DND-41 (cell line): Measurements from ENCODE around the gene SEM1.
A peak's percentile ranks its signal among the peaks of the same experiment; 100 is the strongest.

Source experiments
- ATAC-seq: fragments of 200-7000 bp; cut with Tn5 transposase; 3 replicates; pipeline ENCODE4 v1.9.1; 2021; ENCODE audit warnings: low read depth; ENCODE audit not compliant: insufficient read depth
- DNase-seq: peaks from one replicate; pipeline ENCODE4 v3.0.0-alpha.2; 2020
- H2AFZ ChIP-seq: 2 replicates; pipeline ENCODE4 v1.6.0; 2012; ENCODE audit warnings: low read depth, low read length
- H3K27ac ChIP-seq: 2 replicates; pipeline ENCODE4 v1.5.1; 2012; ENCODE audit warnings: low read length, inconsistent platforms
- H3K27me3 ChIP-seq: fragments of 200-600 bp; sonication (generic); 2 replicates; pipeline ENCODE4 v1.6.0; 2012; ENCODE audit warnings: low read length, mild to moderate bottlenecking, inconsistent platforms; ENCODE audit not compliant: insufficient read depth, poor library complexity
- H3K36me3 ChIP-seq: 2 replicates; pipeline ENCODE4 v1.5.1; 2012; ENCODE audit warnings: low read length, inconsistent platforms; ENCODE audit not compliant: insufficient read depth
- H3K4me1 ChIP-seq: 2 replicates; pipeline ENCODE4 v1.5.1; 2012; ENCODE audit warnings: mild to moderate bottlenecking, low read length; ENCODE audit not compliant: insufficient read depth
- H3K4me2 ChIP-seq: 2 replicates; pipeline ENCODE4 v1.6.0; 2012; ENCODE audit warnings: mild to moderate bottlenecking, moderate library complexity, low read length, inconsistent platforms; ENCODE audit not compliant: insufficient read depth
- H3K4me3 ChIP-seq, 2 experiments: fragments of 200-600 bp in 1 of 2; shearing (Covaris generic) in 1 of 2; 2 replicates each; pipeline ENCODE4 v1.5.1; 2012 to 2016; ENCODE audit warnings: inconsistent platforms in 2 of 2, low read length in 2 of 2, mild to moderate bottlenecking in 2 of 2, low read depth in 1 of 2, moderate library complexity in 1 of 2
- H3K79me2 ChIP-seq: 2 replicates; pipeline ENCODE4 v1.6.0; 2012; ENCODE audit warnings: low read length, inconsistent platforms; ENCODE audit not compliant: insufficient read depth
- H3K9ac ChIP-seq: 2 replicates; pipeline ENCODE4 v1.6.0; 2012; ENCODE audit warnings: low read depth, mild to moderate bottlenecking, inconsistent platforms, low read length, moderate library complexity
- H3K9me3 ChIP-seq: 2 replicates; pipeline ENCODE4 v1.5.1; 2012; ENCODE audit warnings: low read length, moderate library complexity, mild to moderate bottlenecking, inconsistent platforms; ENCODE audit not compliant: insufficient read depth, severe bottlenecking
- H4K20me1 ChIP-seq: 2 replicates; pipeline ENCODE4 v1.6.0; 2012; ENCODE audit warnings: low read length; ENCODE audit not compliant: insufficient read depth
- EZH2 ChIP-seq: IDR thresholded peaks from 3 replicates; pipeline ENCODE4 v1.6.1; 2012; ENCODE audit warnings: borderline replicate concordance, low read depth, mild to moderate bottlenecking, moderate library complexity, low read length, inconsistent platforms; ENCODE audit not compliant: severe bottlenecking
- TF ChIP-seq, protein P1 (sequence below): IDR thresholded peaks from 2 replicates; pipeline ENCODE4 v1.5.1; 2012; ENCODE audit warnings: borderline replicate concordance, low read length, moderate library complexity, mild to moderate bottlenecking; ENCODE audit not compliant: poor library complexity, severe bottlenecking; ENCODE audit errors: extremely low read depth

The SEM1 gene

DNA sequence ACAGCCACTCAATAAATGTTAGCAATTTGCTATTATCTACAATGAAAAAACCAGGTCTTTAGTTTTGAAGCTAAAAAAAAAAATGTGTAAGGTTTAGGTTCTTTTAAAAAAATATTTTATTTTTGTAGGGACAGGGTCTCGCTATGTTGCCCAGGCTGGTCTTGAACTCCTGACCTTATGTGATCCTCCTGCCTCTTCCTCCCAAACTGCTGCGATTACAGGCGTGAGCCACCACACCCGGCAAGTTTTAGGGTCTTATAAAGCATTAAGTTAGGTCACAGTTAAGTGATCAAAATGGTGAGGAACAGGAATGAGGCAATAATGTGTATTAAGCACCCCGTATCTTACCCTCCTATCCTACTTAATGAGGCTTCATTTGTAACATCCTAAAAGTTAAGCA is 774 bp downstream of the SEM1 start:
- Histone ChIP-seq H3K36me3 (peaks cover 15% of the 10 kb centered on the region; the same call in 1 of the 2 replicates), H3K4me1 (peaks cover 22% of the 10 kb centered on the region), H3K27me3 (no peaks in the 10 kb centered on the region), H4K20me1 (peaks cover 14% of the 10 kb centered on the region; the same call in 1 of the 2 replicates), H3K4me3 (peak overlapping the region; percentile 48 to 62), H3K79me2 (peaks cover 54% of the 10 kb centered on the region), H3K4me2 (peak overlapping the region; percentile 85), H2AFZ (peak overlapping the region; percentile 85), H3K9me3 (peaks cover 18% of the 10 kb centered on the region), H3K9ac (peak overlapping the region; percentile 69), H3K27ac (peak overlapping the region; percentile 76)
- ATAC-seq = peak; percentile 15
- no peak for TF ChIP-seq EZH2
- TF ChIP-seq, protein P1, sequence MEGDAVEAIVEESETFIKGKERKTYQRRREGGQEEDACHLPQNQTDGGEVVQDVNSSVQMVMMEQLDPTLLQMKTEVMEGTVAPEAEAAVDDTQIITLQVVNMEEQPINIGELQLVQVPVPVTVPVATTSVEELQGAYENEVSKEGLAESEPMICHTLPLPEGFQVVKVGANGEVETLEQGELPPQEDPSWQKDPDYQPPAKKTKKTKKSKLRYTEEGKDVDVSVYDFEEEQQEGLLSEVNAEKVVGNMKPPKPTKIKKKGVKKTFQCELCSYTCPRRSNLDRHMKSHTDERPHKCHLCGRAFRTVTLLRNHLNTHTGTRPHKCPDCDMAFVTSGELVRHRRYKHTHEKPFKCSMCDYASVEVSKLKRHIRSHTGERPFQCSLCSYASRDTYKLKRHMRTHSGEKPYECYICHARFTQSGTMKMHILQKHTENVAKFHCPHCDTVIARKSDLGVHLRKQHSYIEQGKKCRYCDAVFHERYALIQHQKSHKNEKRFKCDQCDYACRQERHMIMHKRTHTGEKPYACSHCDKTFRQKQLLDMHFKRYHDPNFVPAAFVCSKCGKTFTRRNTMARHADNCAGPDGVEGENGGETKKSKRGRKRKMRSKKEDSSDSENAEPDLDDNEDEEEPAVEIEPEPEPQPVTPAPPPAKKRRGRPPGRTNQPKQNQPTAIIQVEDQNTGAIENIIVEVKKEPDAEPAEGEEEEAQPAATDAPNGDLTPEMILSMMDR = no peak
- DNase-seq = peak; percentile 8

DNA sequence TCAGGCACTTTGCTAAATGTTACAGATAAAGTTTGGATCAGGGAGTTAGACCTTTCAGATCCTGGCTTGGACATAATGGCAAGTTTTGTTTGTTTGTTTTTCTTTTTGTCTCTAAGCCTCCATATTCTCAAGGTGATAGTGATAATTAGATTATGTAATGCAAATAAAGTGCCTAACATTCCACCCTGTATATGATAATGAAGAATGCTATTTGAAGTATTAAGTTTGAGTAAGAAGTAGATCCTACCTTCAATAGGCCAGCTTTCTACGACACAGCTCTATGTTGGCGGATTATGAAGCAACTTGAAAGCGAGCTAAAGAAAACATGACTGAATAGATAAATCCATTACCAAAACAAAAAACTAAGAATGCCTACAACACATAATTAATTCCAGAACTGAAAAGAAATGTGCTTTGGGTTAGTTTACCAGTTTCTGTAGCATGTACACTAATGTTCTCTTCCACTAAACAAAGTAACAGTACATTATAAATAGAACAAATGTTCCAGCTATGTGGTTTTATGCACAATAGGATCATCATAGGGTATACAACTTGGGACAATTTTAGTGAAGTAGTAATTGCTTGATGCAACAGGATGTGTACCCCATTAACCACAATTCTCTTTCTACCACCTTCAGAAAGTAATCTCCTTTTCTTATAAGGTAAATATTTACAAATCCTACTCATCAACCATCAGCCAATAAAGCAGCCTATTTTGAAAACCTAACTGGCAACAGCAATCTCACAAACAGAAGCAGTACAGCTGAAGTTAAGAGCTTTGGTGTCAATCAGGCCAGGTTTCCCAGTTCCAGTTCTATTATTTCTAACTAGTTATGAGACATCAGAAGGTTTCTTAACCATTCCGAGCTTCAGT is 1.5 kb downstream of the SEM1 start:
- Histone ChIP-seq H3K4me1 (peaks cover 22% of the 10 kb centered on the region), H3K4me2 (peak overlapping the region; percentile 85), H3K9me3 (peaks cover 10% of the 10 kb centered on the region), H3K27ac (peak overlapping the region; percentile 39), H3K9ac (peak overlapping the region; percentile 69), H3K79me2 (peaks cover 62% of the 10 kb centered on the region), H2AFZ (no peak overlapping the region), H3K36me3 (peaks cover 18% of the 10 kb centered on the region; the same call in 1 of the 2 replicates), H3K4me3 (peak overlapping the region; percentile 48 to 62), H3K27me3 (no peaks in the 10 kb centered on the region), H4K20me1 (peaks cover 18% of the 10 kb centered on the region; the same call in 1 of the 2 replicates)
- ATAC-seq (no peak), DNase-seq (no peak)
- TF ChIP-seq, protein P1 = no peak
- TF ChIP-seq EZH2 = no peak

DNA sequence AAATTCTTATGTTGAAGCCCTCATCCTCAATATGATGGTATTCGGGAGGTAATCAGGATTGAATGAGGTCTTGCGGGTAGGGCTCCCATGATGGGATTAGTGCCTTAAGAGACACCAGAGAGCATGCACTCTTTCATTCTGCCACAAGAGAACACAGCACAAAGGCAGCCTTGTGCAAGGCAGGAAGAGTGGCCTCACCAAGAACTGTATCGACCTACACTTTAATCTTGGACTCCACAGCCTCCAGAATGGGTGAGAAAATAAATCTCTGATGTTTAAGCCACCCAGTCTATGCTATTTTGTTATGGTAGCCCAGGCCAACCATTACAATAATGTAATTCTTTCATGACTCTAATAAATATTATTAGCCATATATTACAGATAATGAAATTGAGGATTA is 8.4 kb downstream of the SEM1 start:
- ATAC-seq (no peak), DNase-seq (no peak)
- Histone ChIP-seq H3K4me3 (no peak overlapping the region), H3K27me3 (no peaks in the 10 kb centered on the region), H3K79me2 (peaks cover 96% of the 10 kb centered on the region), H3K9ac (no peak overlapping the region), H3K4me1 (no peaks in the 10 kb centered on the region), H3K9me3 (no peaks in the 10 kb centered on the region), H3K27ac (no peak overlapping the region), H3K36me3 (peaks cover 11% of the 10 kb centered on the region), H2AFZ (no peak overlapping the region), H4K20me1 (peaks cover 57% of the 10 kb centered on the region), H3K4me2 (no peak overlapping the region)
- TF ChIP-seq, protein P1 = no peak
- TF ChIP-seq EZH2 = no peak
